ENCODE results near the gene PEAR1.

- TF ChIP-seq, protein P1, sequence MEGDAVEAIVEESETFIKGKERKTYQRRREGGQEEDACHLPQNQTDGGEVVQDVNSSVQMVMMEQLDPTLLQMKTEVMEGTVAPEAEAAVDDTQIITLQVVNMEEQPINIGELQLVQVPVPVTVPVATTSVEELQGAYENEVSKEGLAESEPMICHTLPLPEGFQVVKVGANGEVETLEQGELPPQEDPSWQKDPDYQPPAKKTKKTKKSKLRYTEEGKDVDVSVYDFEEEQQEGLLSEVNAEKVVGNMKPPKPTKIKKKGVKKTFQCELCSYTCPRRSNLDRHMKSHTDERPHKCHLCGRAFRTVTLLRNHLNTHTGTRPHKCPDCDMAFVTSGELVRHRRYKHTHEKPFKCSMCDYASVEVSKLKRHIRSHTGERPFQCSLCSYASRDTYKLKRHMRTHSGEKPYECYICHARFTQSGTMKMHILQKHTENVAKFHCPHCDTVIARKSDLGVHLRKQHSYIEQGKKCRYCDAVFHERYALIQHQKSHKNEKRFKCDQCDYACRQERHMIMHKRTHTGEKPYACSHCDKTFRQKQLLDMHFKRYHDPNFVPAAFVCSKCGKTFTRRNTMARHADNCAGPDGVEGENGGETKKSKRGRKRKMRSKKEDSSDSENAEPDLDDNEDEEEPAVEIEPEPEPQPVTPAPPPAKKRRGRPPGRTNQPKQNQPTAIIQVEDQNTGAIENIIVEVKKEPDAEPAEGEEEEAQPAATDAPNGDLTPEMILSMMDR (conservative IDR thresholded peaks at IDR 0.05 in 1 of 2, IDR thresholded peaks at IDR 0.05 in 1 of 2; ENCODE audit: low read depth in 1 of 2, low read length in 2 of 2), result no peak
- no peak for TF ChIP-seq EZH2 (IDR thresholded peaks at IDR 0.05; ENCODE audit: low read length, missing control alignments)
Measured at GRCh38 chr1:156887317-156887716, 6.2 kb upstream of the PEAR1 start.

All from fibroblast of lung (primary cell).